Esophagus mucosa (tissue), 1 donor: ENCODE data around the gene AP3B1. TPM values are rescaled to one million over a fixed set of nuclear protein-coding genes. Genes with fewer than 3 reads are reported as not detected.
"Not testable (repeated sequence)": the region's sequence is repeated elsewhere in the genome, so short reads cannot be mapped to it uniquely, and the experiment has no call there.

Source experiments
- ATAC-seq: fragments of 200-7000 bp; cut with Tn5 transposase; one replicate; pipeline ENCODE4 v1.9.1; 2020
- total RNA-seq: library from RNA; stranded (reverse); gene quantifications from one replicate; pipeline ENCODE4 v1.2.4, GENCODE V29; 2023
- donor health status: DM: yes; HTN: yes; CAD: no.

AP3B1 gene
- total RNA-seq, 1 donor from 2014 or later, result 31.5 TPM

DNA sequence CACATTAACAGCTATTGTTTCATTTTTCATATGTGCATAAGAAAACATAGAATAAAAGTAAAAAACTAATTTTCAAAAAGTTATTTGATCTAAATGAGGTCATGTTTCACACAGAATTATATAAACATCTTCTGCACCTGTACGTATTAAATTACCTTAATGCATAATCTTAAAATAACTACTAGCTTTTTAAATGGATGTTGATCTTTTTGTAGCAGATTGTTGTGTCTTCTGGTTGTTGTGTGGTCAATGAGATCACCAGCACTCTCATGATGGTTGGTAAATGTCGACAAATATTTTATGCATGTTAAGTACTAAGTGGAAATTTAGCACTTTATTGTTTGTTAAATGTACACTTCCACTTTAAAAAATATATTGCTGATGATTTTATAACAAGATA is 162.0 kb downstream of the AP3B1 start:
- ATAC-seq, result no peak

DNA sequence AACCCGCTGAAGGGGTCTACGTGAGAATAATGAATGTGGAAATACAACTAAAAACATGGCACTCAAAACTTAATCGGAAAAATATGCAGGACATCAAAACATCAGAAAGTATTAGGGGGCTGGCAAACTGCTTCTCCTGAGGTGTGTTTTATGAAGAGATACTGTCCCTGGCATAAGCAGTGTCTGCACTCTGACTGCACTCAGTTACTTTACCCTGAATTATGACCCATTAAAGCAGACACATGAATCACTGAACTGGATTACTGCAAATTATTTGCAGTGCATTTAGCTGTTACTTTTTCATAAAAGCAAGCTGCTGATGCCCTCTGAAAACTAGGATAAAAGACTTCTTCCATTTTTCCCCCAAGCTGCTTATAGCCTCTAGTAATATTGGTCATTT is 164.9 kb downstream of the AP3B1 start:
- ATAC-seq, result no peak

DNA sequence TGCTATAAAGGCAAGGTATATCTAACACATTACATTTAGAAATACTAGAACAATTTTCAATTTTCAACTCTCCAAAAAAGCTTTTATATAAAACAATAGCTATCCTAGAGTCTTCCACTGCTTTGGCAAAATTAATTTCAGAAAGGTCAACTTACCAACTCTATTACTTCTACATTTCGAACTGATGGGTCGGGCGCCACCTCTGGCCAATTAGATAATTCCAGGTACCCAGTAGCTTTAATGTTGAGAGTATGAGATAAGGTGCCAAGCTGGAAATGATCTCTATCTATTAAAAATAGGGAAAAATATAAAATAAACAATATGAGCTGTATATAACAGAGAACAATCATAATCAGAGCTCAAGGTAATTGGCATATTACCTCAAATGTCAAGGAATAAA is 166.6 kb downstream of the AP3B1 start:
- ATAC-seq, result no peak

DNA sequence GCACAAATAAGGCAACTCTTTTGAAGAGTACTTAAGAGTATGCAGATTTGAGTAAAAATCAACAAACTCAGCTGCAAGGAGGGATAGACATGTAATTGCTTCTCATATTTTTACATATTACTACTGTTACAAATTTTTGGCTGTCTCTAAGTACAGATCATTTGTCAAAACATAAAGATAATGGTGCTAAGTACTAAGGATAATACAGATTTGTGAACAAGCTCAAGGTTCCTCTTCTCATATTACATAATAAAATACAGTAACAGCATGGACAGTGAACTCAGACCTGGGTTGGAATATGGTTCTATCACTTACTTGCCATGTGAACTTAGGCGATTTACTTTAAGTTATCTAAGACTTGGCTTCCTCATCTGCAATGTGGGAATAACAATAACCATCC is 168.0 kb downstream of the AP3B1 start:
- ATAC-seq, result no peak

DNA sequence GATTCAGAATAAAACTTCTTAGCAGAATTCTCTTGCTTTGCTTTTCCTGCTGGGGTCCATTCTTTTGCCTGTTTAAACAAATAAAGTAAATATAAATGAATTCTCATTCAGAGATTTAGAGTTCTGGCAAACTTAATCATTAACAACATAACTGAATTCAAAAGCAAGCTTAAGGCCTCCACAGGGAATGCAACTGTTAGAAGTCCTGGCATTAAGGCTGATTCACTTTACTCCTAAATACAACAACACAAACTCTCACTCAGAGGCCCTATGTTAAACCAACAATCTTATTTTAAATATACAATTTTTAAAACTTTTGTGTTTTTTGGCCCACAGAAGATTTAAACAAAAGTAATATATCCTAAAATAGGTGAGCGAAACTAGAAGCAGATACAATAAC is 178.3 kb downstream of the AP3B1 start:
- ATAC-seq, result no peak

DNA sequence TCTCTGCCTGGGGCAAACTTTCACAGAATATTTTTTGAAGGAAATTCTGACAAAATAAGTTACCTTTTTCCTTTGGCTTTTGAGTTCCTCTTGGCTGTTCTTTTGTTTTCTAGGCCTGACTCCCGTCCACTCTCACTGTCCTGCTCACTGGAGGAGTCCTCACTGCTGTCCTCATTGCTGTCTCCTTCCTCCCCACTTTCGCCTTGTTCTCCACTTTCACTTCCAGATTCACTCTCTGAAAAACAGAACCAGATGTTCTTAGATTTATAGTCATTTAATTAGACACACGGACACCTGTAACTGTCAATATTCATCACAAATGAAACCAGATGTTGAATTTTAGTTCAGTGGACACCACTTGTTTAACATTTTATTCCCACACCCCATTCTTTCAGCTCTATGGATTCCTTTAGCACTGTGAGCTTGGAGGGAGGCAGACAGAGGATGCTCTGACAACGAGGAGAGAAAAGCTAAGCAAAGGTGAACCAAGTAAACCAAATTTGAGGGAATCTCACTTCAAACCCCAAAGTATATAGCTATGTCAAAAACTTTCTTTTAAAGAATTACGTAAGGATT is 180.7 kb downstream of the AP3B1 start:
- ATAC-seq, result no peak

DNA sequence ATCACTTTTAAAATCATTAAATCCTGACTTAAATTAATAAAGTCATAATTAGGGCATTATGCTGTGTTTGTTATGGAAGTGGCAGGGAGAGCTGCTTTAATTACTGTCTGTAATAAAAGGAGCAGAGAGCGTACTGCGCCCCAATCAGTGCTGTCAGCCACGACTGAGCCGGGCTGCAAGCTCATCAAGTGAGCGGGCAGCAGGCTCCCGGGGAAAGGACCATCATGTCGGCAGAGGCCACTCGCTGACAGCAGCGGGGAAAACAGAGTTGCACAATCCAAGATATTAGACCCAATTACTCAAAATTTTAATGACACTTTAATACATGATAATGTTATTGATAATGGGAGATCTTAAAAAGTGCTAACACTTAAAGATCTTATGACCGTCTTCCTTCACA is 181.6 kb downstream of the AP3B1 start:
- ATAC-seq, result no peak

DNA sequence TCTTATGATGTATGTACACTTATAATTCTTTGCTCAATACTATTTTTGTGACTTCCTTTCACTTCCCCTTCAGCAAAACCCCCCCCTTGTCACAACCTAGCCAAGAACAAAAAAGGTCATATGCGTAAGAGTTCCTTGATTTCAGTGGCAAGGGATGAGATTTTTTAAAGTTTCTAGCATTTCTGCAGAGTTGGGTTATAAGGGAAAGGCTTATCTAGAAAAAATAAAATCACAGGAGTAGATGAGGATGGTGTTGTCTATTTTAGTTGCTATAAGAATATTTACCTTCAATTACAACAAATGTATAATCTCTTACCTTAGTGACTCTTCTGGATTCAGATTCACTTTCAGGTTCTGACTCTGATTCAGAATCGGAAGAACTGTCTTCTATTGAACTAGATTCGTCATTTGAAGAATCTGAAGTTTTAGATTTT is 184.6 kb downstream of the AP3B1 start:
- ATAC-seq, result no peak

DNA sequence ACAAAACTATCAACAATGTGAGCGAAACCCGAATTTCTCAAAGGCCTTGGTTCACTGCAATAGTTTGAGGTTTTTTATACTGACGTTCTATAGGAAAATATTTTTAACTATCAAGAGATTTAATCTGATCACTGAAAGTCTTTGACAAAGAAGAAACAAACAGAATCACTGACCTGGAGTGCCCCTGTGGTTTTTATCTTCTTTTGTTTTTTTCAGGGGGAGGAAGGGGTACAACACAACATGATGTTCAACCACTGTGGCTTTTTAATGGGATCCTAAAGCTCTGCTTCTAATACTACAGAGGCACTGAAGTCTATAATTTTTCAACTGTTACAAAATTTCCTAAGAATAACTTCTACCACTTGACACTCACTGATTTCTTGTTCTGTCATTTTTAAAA is 185.9 kb downstream of the AP3B1 start:
- ATAC-seq, result no peak

DNA sequence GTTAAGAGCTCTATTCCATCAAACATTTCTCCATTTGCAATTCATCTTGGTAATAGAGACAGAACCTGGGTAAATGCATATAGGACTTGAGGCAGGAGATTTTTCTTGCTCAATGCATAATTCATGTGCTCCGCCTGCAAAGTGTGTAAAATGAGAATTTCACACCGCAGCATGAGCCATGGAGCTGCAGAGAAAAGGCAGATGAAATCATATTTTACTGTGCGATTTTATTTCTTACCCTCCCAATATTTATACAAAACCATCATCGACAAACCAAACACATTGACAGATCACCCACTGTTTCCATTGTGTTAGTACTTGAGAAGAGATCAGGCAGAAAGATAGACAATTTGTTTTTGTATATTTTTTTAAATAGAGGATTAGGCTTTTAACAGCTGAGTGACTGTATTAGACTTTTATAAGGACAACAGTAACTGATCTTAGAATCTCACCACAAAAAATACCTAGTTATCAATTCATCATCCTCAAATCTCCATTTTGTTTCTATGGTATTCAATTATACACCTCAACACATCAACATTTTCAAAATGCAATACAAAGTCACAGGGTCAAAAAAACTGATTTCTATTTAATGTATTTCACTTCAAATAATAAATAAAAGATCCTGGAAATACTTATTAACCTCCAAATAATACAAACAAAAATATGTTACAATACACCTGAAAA is 191.1 kb downstream of the AP3B1 start:
- ATAC-seq, result no peak

DNA sequence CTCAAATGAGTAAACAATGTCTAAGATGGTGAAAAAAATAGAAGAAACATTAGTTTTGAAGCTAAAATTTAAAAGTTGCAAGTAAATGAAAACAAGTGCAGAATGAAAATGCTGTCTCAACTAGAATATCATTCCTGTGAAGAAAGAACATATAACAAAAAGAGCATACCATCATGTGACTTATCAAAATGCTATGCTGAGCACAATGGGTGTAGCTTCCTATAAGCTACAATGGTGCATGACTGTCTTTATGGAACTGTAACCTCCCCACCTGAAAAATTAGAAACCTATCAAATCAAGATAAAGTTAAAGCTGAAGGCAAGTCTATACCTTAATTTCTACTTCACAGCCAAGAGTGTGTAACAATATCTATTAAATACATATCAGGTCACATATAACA is 192.0 kb downstream of the AP3B1 start:
- no peak for ATAC-seq

DNA sequence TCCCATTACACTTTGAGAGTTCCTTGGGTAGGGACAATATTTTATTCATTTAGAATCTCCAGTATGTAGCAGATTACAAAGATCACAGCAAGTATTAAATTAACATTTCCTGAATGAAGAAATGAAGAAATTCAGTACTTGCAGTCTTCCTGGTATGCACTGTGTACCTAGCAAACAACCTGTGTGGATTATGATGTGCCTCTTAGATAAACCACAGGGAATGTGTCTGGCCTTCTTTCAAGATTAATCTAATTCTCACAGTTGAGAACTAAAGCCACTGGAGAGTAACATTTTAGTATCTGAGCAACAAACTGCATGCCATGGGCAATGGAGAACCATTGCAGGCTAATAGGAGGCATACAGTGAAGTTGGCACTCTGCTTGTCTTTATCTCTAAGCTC is 199.4 kb downstream of the AP3B1 start:
- no peak for ATAC-seq

DNA sequence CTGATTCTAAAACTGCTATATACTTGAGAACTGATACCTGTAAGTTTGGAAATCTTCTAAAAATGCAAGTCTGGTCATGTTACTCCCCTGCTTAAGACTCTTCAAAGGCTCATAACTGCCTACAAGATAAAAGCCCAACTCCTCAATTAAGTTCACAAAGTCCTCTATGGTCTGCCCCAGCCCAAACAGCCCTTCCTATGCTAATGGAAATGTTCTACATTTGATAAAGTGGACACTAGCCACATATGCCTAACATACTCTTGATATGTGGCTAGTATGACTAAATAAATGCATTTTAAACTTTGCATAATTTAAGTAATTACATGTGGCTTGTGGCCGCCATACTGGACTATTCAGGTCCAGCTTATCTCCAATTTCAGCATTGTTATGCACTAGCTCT is 204.5 kb downstream of the AP3B1 start:
- no peak for ATAC-seq

DNA sequence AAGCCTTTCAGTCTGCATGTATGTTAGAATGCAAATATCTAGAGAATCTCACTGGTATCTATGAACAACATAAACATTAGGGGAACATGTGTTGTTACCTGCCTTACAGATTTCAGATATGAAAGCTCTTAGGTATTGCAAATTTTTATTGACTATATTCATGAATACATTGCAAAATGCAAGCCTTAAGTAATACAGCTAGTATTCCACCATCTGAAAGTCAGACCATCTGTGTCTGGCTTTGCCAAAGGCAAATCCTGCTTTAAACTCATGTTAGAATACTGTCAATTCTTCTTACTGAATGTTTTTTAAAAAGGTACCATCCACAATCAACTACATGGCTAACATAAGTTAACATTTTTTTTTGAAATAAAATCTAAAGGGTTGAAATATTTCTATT is 215.6 kb downstream of the AP3B1 start:
- ATAC-seq, result no peak

DNA sequence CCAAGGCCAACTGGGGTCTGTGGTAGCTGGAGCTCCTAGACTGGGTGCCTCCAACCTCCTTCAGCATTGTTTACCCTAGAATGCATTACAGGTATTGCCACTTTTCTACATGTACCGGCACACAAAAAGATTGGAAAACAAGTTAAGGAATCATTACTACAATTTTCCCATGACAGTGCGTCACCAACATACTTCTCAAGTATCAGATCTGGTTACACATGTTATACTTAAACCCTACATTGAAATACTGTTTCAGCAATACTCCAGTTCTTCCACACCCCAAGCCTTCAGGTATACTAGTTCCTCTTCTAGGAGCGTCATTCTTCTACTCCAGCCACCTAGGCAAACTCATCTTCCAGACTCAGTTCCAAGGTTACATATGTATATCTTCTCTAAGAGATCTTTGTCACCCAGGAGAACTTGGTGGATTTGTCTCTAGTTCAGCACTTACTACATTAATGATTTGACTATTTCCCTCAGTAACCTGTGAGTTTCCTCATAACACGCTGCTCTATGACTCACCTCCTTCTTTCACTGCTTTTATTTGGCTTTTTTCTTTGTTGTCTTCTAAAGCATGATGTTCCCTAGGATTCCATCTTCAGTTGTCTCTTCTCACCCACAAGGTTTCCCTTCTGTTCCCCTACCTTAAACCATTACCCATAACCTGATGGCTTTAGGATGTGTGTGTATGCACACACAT is 217.0 kb downstream of the AP3B1 start:
- peak; percentile 66 for ATAC-seq

DNA sequence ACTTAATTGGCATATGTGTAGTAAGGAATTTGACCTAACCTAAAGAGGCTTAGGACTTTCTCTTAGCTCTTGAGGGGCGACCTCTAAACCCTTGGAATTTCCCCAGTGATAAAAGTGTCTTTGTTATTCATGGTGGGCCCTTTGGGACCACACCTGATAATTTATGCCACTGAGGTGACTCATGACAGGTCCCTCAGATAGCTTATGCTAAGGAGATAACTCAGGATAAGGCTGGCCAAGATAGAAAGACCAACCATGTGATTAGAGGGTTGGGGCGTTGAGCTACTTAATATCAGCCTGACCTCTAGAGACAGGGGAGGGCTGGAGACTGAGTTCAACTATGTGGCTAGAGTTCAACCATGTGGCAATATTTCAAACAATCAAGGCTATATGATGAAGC is 218.1 kb downstream of the AP3B1 start:
- ATAC-seq, result peak; percentile 21

DNA sequence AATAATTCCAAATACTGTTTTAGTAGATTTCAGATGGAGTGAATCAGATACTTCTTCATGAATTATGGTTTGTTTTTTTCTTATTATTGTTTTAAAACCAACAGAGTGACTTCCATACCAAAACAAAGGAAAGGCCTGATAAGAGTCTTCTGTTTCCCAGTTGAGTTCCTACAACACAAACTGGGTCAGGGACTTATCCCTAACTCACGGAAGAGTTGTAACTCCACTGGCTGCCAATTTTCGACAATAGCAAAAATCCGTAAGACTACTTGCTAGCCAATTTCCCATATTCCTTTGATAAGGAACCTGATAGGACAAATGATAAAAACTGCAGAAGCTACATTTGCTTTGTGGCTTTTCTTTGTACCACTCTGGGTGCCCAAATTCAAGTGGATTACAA is 219.2 kb downstream of the AP3B1 start:
- ATAC-seq, result no peak

DNA sequence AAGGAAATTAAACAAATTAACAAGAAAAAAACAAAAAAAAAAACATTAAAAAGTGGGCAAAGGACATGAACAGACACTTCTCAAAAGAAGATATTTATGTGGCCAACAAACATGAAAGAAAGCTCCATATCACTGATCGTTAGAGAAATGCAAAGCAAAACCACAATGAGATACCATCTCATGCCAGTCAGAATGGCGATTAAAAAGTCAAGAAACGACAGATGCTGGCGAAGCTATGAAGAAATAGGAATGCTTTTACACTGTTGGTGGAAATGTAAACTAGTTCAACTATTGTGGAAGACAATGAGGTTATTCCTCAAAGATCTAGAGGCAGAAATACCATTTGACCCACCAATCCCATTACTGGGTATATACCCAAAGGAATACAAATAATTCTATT is 223.8 kb downstream of the AP3B1 start:
- ATAC-seq, result not testable (repeated sequence)

DNA sequence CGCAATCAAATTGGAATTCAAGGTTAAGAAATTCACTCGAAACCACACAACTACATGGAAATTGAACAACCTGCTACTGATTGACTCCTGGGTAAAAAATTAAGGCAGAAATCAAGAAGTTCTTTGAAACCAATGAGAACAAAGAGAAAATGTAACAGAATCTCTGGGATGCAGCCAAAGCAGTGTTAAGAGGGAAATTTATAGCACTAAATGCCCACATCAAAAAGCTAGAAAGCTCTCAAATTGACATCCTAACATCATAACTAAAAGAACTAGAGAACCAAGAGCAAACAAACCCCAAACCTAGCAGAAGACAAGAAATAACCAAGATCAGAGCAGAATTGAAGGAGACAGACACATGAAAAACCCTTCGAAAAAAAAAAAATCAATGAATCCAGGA is 226.9 kb downstream of the AP3B1 start:
- not testable (repeated sequence) for ATAC-seq

DNA sequence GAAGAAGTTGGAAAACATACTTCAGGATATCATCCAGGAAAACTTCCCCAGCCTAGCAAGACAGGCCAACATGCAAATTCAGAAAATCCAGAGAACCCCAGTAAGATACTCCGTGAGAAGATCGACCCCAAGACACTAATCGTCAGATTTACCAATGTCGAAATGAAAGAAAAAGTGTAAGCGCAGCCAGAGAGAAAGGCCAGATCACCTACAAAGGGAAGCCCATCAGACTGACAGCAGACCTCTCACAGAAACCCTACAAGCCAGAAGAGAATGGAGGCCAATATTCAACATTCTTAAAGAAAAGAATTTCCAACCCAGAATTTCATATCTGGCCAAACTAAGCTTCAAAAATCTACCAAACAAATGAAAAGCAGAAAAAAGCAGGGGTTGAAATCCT is 227.8 kb downstream of the AP3B1 start:
- not testable (repeated sequence) for ATAC-seq

DNA sequence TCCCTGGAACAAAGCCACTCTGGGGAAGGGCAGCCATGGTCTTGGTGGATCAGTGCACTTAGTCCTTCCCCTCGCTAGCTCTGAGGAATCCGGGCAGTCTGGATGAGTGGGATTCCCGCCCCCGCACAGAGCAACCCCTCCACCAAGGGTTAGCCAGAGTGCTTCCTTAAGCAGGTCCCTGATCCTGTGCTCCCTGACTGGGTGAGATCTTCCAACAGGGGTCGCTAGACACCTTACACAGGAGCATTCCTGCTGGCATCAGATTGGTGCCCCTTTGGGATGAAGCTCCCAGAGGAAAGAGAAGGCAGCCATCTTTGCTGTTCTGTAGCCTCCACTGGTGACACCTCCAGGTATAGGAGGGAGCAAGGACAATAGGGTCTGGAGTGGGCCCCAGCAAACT is 228.8 kb downstream of the AP3B1 start:
- ATAC-seq, result peak; percentile 50

DNA sequence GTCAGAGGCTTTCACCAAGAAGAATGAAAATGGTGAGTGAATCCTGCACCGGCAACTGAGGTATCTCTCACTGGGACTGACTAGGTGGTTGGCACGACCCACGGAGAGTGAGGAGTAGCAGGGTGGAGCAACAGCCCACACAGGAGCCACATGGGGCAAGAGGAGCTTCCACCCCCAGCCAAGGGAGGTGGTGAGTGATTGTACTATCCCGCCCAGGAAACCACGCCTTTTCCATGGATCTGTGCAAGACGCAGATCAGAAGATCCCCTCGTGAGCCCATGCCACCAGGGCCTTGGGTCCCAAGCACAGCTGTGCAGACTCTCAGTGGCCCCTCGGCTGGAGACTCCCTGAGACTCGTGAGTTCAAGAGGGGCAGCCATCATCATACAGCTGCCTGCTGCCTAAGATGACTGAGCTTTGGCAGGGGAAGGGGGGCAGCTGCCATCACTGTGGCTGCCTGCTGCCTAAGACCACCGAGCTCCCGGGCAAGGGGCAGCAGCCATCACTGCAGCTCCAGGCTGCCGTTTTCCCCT is 229.5 kb downstream of the AP3B1 start:
- ATAC-seq, result no peak

DNA sequence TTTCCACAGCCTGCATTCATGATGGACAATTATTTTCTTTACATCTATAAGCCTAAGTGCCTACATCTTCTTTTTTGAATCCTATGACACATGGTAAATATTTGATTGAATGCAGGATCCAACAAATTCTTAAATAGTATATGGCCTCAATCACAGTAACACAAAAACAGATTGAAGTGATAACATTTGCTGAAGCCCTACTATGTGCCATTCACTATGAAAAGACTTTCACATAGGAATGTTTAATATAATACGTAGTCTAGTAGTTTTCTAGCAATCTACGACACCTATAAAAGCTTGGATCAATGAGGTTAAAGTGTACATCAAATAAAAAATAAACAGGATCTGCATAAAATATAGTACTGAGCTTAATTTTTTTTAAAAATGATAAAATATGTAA is 231.0 kb downstream of the AP3B1 start:
- ATAC-seq, result no peak

DNA sequence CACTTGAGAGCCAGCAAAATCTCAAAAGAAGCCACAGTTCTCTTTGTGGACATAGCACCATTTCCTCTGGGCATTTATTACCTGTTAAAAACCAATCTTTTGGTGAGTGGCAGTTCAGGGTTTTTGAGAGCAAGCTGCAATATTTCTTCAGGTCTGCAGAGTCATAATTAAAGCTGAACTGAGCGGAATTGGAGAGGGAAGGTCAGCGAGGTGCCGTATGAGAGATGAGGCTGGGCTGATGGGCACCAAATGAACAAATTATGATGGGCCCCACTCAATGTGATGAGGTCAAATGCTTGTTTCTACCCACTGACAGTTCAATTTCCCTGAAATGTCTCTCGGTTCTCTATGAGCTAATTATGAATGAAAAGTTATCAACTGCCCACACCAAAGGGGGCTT is 231.9 kb downstream of the AP3B1 start:
- ATAC-seq, result no peak
